Measurements from ENCODE around the gene MTMR2. TPM values are rescaled to one million over a fixed set of nuclear protein-coding genes. Genes with fewer than 3 reads are reported as not detected.
A peak's percentile ranks its signal among the peaks of the same experiment; 100 is the strongest.

The MTMR2 gene
- total RNA-seq, 1 experiment from 2014 or later, result 59.0 TPM

- no peak overlapping the region for H4K5ac ChIP-seq (ENCODE audit: insufficient read length, low read depth, low read length)
- no peak overlapping the region for H2AK5ac ChIP-seq (ENCODE audit: insufficient read length, low read length)
- no peak overlapping the region for H2BK5ac ChIP-seq (ENCODE audit: insufficient read length, low read length)
- no peak overlapping the region for H3K4ac ChIP-seq (ENCODE audit: low read depth, low read length)
- no peaks in the 10 kb centered on the region for H3K9me3 ChIP-seq (ENCODE audit: control insufficient read depth, low read depth, low read length)
- no peaks in the 10 kb centered on the region; a peak in 1 of 5 replicates for H3K9me3 Mint-ChIP-seq
- peak overlapping the region; percentile 46 to 79 (median 69); a peak in 5 of 7 replicates for H3K27ac Mint-ChIP-seq
- peak overlapping the region; percentile 93 to 95 for H3K4me3 Mint-ChIP-seq
- peak overlapping the region; percentile 10 for H3K9ac ChIP-seq (ENCODE audit: extremely low read depth, insufficient read length, low read length)
- H4K91ac ChIP-seq (ENCODE audit: insufficient read length, low read depth, low read length), result no peak overlapping the region
- peaks cover 16 to 21% of the 10 kb centered on the region in 2 experiments for H3K4me1 Mint-ChIP-seq
- no peak overlapping the region for H3K14ac ChIP-seq (ENCODE audit: insufficient read depth, low read length)
- H3K4me1 ChIP-seq (ENCODE audit: insufficient read depth, low read length), result peaks cover 3% of the 10 kb centered on the region; the same call in 1 of the 2 replicates
- no peaks in the 10 kb centered on the region for H3K27me3 ChIP-seq (ENCODE audit: insufficient read depth, low read length)
- no peak overlapping the region for H2BK20ac ChIP-seq (ENCODE audit: low read depth, low read length, poor library complexity, severe bottlenecking)
- H3K27ac ChIP-seq (ENCODE audit: insufficient read length, low read depth, low read length), result peak overlapping the region; percentile 20
- no peak overlapping the region for H3K56ac ChIP-seq (ENCODE audit: insufficient read length, low read depth, low read length)
- no peak overlapping the region for H2AFZ ChIP-seq (ENCODE audit: low read length)
- H3K23me2 ChIP-seq (ENCODE audit: insufficient read length, low read depth, low read length, poor library complexity, severe bottlenecking), result peaks cover 4% of the 10 kb centered on the region
- no peak overlapping the region for H3K18ac ChIP-seq (ENCODE audit: insufficient read length, low read depth, low read length)
- H3K36me3 Mint-ChIP-seq (ENCODE audit: insufficient read depth in 1 of 3, low read depth in 3 of 3), result no peaks in the 10 kb centered on the region
- no peaks in the 10 kb centered on the region for H4K20me1 ChIP-seq (ENCODE audit: control insufficient read depth, insufficient read depth, insufficient read length)
- H2BK15ac ChIP-seq (ENCODE audit: low read depth, low read length), result no peak overlapping the region
- TF ChIP-seq CTCF (conservative IDR thresholded peaks at IDR 0.05), result no peak
- no peak for DNase-seq
- H3K4me2 ChIP-seq (ENCODE audit: insufficient read depth, insufficient read length, low read length), result peak overlapping the region; percentile 85
- no CpG with 5 or more reads among the region's 5 CpGs for WGBS (ENCODE audit: extremely low coverage, insufficient read length, low lambda C conversion rate)
- H3K23ac ChIP-seq (ENCODE audit: insufficient read length, low read depth, low read length), result no peak overlapping the region
- H3K79me1 ChIP-seq (ENCODE audit: insufficient read depth, low read depth, low read length, poor library complexity, severe bottlenecking), result peaks cover 5% of the 10 kb centered on the region
- no peak overlapping the region for H2BK12ac ChIP-seq (ENCODE audit: insufficient read length, low read depth, low read length)
- no peak overlapping the region for H3T11ph ChIP-seq (ENCODE audit: low read length)
- peaks cover 3% of the 10 kb centered on the region; the same call in 1 of the 2 replicates for H3K27me3 Mint-ChIP-seq (ENCODE audit: low read depth)
- H4K8ac ChIP-seq (replicated peaks; ENCODE audit: insufficient read length, low read depth, low read length), result no peak overlapping the region
- H2BK120ac ChIP-seq (ENCODE audit: low read depth, low read length, poor library complexity, severe bottlenecking), result no peak overlapping the region
- peaks cover 4% of the 10 kb centered on the region; the same call in 1 of the 2 replicates for H3K79me2 ChIP-seq (ENCODE audit: insufficient read depth, low read length)
Observed at GRCh38 chr11:95925011-95925410, 1.1 kb upstream of the MTMR2 start.

All from H9 (cell line).